NB4 (cell line): Measurements from ENCODE around the gene VAV2.
A peak's percentile ranks its signal among the peaks of the same experiment; 100 is the strongest.

Experiments used
- DNase-seq: peaks from one replicate; pipeline ENCODE4 v3.0.0; 2010; ENCODE audit warnings: low read depth
- H3K4me3 ChIP-seq: one replicate; pipeline ENCODE4 v1.5.1; 2011; ENCODE audit warnings: mild to moderate bottlenecking, low read depth, low read length, moderate library complexity
- CTCF ChIP-seq: IDR thresholded peaks from one replicate; pipeline ENCODE4 v1.5.1; 2012; ENCODE audit warnings: low read depth, low read length
- MYC ChIP-seq: IDR thresholded peaks from 2 replicates; pipeline ENCODE4 v1.6.1; 2011; ENCODE audit warnings: low read depth, low read length
- POLR2A ChIP-seq: IDR thresholded peaks from 2 replicates; pipeline ENCODE4 v1.6.1; 2011; ENCODE audit warnings: mild to moderate bottlenecking; ENCODE audit not compliant: insufficient read length; ENCODE audit errors: extremely low read depth
- TF ChIP-seq, protein P1 (sequence below): IDR thresholded peaks from 2 replicates; pipeline ENCODE4 v1.6.1; 2011; ENCODE audit warnings: low read depth, low read length

The VAV2 gene

GRCh38 chr9:133714606-133715294, 277.4 kb downstream of the VAV2 start:
- DNase-seq: peak; percentile 75
- TF ChIP-seq, protein P1, sequence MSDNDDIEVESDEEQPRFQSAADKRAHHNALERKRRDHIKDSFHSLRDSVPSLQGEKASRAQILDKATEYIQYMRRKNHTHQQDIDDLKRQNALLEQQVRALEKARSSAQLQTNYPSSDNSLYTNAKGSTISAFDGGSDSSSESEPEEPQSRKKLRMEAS: no peak
- TF ChIP-seq CTCF (no peak), POLR2A (no peak), MYC (no peak)
- no peak overlapping the region for H3K4me3 ChIP-seq

GRCh38 chr9:133713960-133714495, 278.1 kb downstream of the VAV2 start:
- no peak for TF ChIP-seq MYC
- TF ChIP-seq POLR2A: no peak
- no peak for TF ChIP-seq CTCF
- TF ChIP-seq, protein P1: no peak
- no peak for DNase-seq
- no peak overlapping the region for H3K4me3 ChIP-seq

- H3K4me3 ChIP-seq: no peak overlapping the region
- peak; percentile 52 for DNase-seq
- TF ChIP-seq, protein P1: peak; percentile 54; the same call in 1 of the 2 replicates
- TF ChIP-seq POLR2A: no peak
- peak; percentile 8 for TF ChIP-seq CTCF
Observed at GRCh38 chr9:133713150-133713959, 278.8 kb downstream of the VAV2 start.

DNA sequence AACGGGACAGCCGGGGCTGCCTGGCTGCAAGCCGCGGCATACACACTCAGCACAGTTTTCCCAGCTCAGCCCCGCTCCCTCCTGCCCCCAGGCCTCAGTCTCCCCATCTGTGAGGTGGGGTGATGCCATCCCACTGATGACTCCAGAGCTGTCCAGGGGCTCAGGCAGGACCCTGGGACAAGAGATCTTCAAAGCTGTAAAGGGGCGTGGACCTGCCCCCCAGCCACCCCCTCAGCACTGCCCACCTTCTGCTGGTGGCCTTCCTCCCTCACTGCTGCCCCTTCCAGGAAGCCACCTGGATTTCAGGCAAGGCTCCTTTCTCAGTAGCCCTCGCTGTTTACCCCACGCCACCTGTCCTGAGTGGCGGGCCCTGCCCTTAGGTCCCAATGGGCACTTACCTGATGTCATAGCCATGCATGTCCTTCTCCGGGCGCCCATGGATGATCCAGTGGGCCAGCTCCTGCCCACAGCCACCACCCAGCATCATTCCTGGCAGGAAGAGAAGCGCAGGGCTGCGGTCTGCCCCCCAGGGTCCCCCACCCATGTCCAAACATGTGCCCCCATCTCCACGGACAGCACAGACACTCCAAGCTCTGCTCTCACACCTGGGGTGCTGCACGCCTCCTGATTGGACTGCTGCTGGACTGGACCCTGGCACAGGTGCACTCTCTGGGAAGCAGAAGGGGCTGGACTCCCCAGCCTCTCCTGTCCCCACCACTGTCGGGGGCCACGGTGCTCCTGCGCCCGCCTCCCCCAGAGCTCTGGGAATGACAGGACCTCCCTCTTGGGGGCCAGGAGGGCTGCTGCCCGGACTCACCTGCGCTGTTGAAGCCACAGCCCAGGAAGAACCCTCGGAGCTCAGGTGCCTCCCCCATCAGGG, 279.7 kb downstream of the VAV2 start:
- TF ChIP-seq, protein P1: no peak
- TF ChIP-seq MYC (no peak), CTCF (no peak), POLR2A (no peak)
- no peak for DNase-seq
- no peak overlapping the region for H3K4me3 ChIP-seq
